ENCODE data around the gene HGS. TPM values are rescaled to one million over a fixed set of nuclear protein-coding genes. Genes with fewer than 3 reads are reported as not detected.

Gene HGS
- total RNA-seq, 1 donor from 2014 or later = 46.2 TPM

GRCh38 chr17:81666342-81667191, 17.2 kb upstream of the HGS start, which contains the start of the genes CCDC137 and OXLD1:
Gene CCDC137 (plus strand): TSS chr17:81666737. CDS start chr17:81666767, 30 bp downstream.
Gene OXLD1 (minus strand): TSS chr17:81666605. CDS start chr17:81666577, 28 bp downstream.
- Mint-ChIP-seq H3K9me3 (no peaks in the 10 kb centered on the region), H3K36me3 (peaks cover 9% of the 10 kb centered on the region), H3K27ac (peak within 1 kb of the TSS; percentile 88), H3K4me3 (peak within 1 kb of the TSS; percentile 96), H3K27me3 (ENCODE audit: insufficient read depth, low read depth) (peaks cover 3% of the 10 kb centered on the region), H3K4me1 (peaks cover 21% of the 10 kb centered on the region)
- H3K36me3 ChIP-seq = peaks cover 6% of the 10 kb centered on the region
- H3K27me3 ChIP-seq = no peaks in the 10 kb centered on the region
- peaks cover 49% of the 10 kb centered on the region for H3K79me2 ChIP-seq (ENCODE audit: low read depth)
- no peaks in the 10 kb centered on the region for H3K9me3 ChIP-seq (ENCODE audit: low read depth)
- TF ChIP-seq, protein P1, sequence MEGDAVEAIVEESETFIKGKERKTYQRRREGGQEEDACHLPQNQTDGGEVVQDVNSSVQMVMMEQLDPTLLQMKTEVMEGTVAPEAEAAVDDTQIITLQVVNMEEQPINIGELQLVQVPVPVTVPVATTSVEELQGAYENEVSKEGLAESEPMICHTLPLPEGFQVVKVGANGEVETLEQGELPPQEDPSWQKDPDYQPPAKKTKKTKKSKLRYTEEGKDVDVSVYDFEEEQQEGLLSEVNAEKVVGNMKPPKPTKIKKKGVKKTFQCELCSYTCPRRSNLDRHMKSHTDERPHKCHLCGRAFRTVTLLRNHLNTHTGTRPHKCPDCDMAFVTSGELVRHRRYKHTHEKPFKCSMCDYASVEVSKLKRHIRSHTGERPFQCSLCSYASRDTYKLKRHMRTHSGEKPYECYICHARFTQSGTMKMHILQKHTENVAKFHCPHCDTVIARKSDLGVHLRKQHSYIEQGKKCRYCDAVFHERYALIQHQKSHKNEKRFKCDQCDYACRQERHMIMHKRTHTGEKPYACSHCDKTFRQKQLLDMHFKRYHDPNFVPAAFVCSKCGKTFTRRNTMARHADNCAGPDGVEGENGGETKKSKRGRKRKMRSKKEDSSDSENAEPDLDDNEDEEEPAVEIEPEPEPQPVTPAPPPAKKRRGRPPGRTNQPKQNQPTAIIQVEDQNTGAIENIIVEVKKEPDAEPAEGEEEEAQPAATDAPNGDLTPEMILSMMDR (IDR thresholded peaks at IDR 0.05) = no peak
- TF ChIP-seq EZH2phosphoT487 (IDR thresholded peaks at IDR 0.05) = no peak
- no peak for TF ChIP-seq EZH2 (IDR thresholded peaks at IDR 0.05)
- H2AFZ ChIP-seq (replicated peaks) = peak within 1 kb of the TSS; percentile 68
- H3F3A ChIP-seq (ENCODE audit: low read depth) = peaks cover 17% of the 10 kb centered on the region
- peak within 1 kb of the TSS; percentile 97 for H3K4me2 ChIP-seq
- peak; percentile 98 for DNase-seq (ENCODE audit: low spot score)
- peak within 1 kb of the TSS; percentile 74 for H3K27ac ChIP-seq
- H3K4me1 ChIP-seq = peaks cover 13% of the 10 kb centered on the region
- H3K4me3 ChIP-seq = peak within 1 kb of the TSS; percentile 99
- peaks cover 3% of the 10 kb centered on the region for H4K20me1 ChIP-seq (ENCODE audit: low read depth)
- H3K9ac ChIP-seq = peak within 1 kb of the TSS; percentile 90

DNA sequence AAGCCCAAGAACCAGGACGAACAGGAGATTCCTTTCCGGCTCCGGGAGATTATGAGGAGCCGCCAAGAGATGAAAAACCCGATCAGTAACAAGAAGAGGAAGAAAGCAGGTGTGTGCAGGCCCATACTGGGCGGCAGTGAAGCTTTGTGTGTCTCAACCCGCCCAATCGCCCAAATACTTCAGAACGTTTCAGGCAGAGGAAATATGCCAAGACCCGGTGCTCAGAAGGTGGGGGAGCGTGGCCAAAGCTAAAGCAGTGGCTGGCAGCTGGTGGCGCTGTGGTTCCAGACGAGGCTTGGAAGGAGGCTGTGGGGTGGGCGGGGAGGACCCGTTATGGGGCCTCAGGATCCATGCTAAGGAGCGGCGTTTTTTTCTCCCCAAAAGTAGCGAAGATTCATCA, 16.1 kb upstream of the HGS start:
- Histone ChIP-seq H3K27ac (no peak overlapping the region), H3K4me1 (peaks cover 13% of the 10 kb centered on the region), H3K9me3 (ENCODE audit: low read depth) (no peaks in the 10 kb centered on the region), H3K36me3 (peaks cover 6% of the 10 kb centered on the region), H3K4me3 (peak overlapping the region; percentile 99), H3K9ac (no peak overlapping the region), H3F3A (ENCODE audit: low read depth) (peaks cover 19% of the 10 kb centered on the region), H2AFZ (replicated peaks) (no peak overlapping the region), H3K27me3 (no peaks in the 10 kb centered on the region), H3K79me2 (ENCODE audit: low read depth) (peaks cover 49% of the 10 kb centered on the region), H4K20me1 (ENCODE audit: low read depth) (peaks cover 3% of the 10 kb centered on the region), H3K4me2 (peak overlapping the region; percentile 97)
- H3K27me3 Mint-ChIP-seq (ENCODE audit: insufficient read depth, low read depth) = peaks cover 3% of the 10 kb centered on the region
- H3K36me3 Mint-ChIP-seq = peaks cover 9% of the 10 kb centered on the region
- peaks cover 21% of the 10 kb centered on the region for H3K4me1 Mint-ChIP-seq
- H3K27ac Mint-ChIP-seq = no peak overlapping the region
- peak; percentile 48 for DNase-seq (ENCODE audit: low spot score)
- H3K4me3 Mint-ChIP-seq = peak overlapping the region; percentile 96
- H3K9me3 Mint-ChIP-seq = no peaks in the 10 kb centered on the region
- TF ChIP-seq EZH2phosphoT487 (IDR thresholded peaks at IDR 0.05) (no peak), EZH2 (IDR thresholded peaks at IDR 0.05) (no peak)
- TF ChIP-seq, protein P1 (IDR thresholded peaks at IDR 0.05) = no peak

- Histone ChIP-seq H3K4me3 (no peak overlapping the region), H3K4me2 (no peak overlapping the region), H3K36me3 (peaks cover 6% of the 10 kb centered on the region), H2AFZ (replicated peaks) (no peak overlapping the region), H3K4me1 (peaks cover 8% of the 10 kb centered on the region), H3K79me2 (ENCODE audit: low read depth) (peaks cover 28% of the 10 kb centered on the region), H4K20me1 (ENCODE audit: low read depth) (peaks cover 14% of the 10 kb centered on the region), H3K27ac (no peak overlapping the region), H3K9me3 (ENCODE audit: low read depth) (no peaks in the 10 kb centered on the region), H3F3A (ENCODE audit: low read depth) (peaks cover 29% of the 10 kb centered on the region), H3K9ac (no peak overlapping the region), H3K27me3 (no peaks in the 10 kb centered on the region)
- Mint-ChIP-seq H3K4me3 (no peak overlapping the region), H3K27ac (no peak overlapping the region), H3K9me3 (no peaks in the 10 kb centered on the region), H3K27me3 (ENCODE audit: insufficient read depth, low read depth) (peaks cover 3% of the 10 kb centered on the region), H3K36me3 (peaks cover 16% of the 10 kb centered on the region), H3K4me1 (peaks cover 10% of the 10 kb centered on the region)
- TF ChIP-seq EZH2 (IDR thresholded peaks at IDR 0.05) (no peak), EZH2phosphoT487 (IDR thresholded peaks at IDR 0.05) (no peak)
- TF ChIP-seq, protein P1 (IDR thresholded peaks at IDR 0.05) = no peak
- no peak for DNase-seq (ENCODE audit: low spot score)
Observed at GRCh38 chr17:81672504-81672903, 11.3 kb upstream of the HGS start.

All from neural progenitor cell (in vitro differentiated cells).